A549 (cell line): ENCODE data around the gene NQO1. TPM values are rescaled to one million over a fixed set of nuclear protein-coding genes. Genes with fewer than 3 reads are reported as not detected.

Experiments
- ATAC-seq, 2 experiments: fragments of 200-7000 bp in 1 of 2; fragments of >200 bp in 1 of 2; cut with Nextera tagmentation in 1 of 2; cut with Tn5 transposase in 1 of 2; 3 replicates each; pipeline versions ENCODE4 v1.8.0 to v1.9.1; 2018 to 2020; ENCODE audit warnings: mild to moderate bottlenecking in 1 of 2, moderate library complexity in 1 of 2
- CTCF ChIA-PET: fragments of 300-600 bp; sonication (Branson Sonifier 250); formaldehyde crosslinking; extraction: SDS; loops from one replicate; lab custom pipeline; 2021; ENCODE audit warnings: antibody characterized with exemption, inconsistent platforms; lab: Yijun Ruan, JAX
- POLR2A ChIA-PET: fragments of 350-600 bp; formaldehyde crosslinking; extraction: SDS; loops from one replicate; lab custom pipeline; 2021; ENCODE audit warnings: antibody characterized with exemption, inconsistent platforms; lab: Yijun Ruan, JAX
- DNase-seq, 2 experiments: peaks; one replicate each; pipeline versions ENCODE4 v3.0.0 to v3.0.0-alpha.2; 2011 to 2016; ENCODE audit warnings: low read depth in 1 of 2, low spot score in 1 of 2
- FAIRE-seq: peaks from 2 replicates; lab custom pipeline; 2011; peaks lifted over from hg19 to GRCh38; lab: Jason Lieb, UNC
- H3K27ac ChIP-seq, 2 experiments: fragments of >200 bp; sonication (Bioruptor Twin); formaldehyde crosslinking; 3 replicates each; pipeline ENCODE4 v1.5.1; 2016 to 2017
- H3K4me1 ChIP-seq: fragments of >200 bp; sonication (Bioruptor Twin); formaldehyde crosslinking; 3 replicates; pipeline ENCODE4 v1.6.1; 2016
- H3K4me2 ChIP-seq: fragments of >200 bp; sonication (Bioruptor Twin); formaldehyde crosslinking; 3 replicates; pipeline ENCODE4 v1.6.1; 2016
- H3K4me3 ChIP-seq: fragments of >200 bp; sonication (Bioruptor Twin); formaldehyde crosslinking; 3 replicates; pipeline ENCODE4 v1.5.1; 2016
- H3K9me3 ChIP-seq: fragments of >200 bp; sonication (Bioruptor Twin); formaldehyde crosslinking; 3 replicates; pipeline ENCODE4 v1.6.1; 2016
- BHLHE40 ChIP-seq: IDR thresholded peaks from 2 replicates; pipeline ENCODE4 v1.6.1; 2012; ENCODE audit warnings: low read depth, low read length, inconsistent platforms
- CBX8 ChIP-seq: fragments of 200-600 bp; sonication (generic); IDR thresholded peaks from 2 replicates; pipeline ENCODE4 v1.6.1; 2016
- GATA3 ChIP-seq: IDR thresholded peaks from 2 replicates; pipeline ENCODE4 v1.6.1; 2012; ENCODE audit warnings: borderline replicate concordance
- HEYL ChIP-seq: fragments of 250-450 bp; sonication (Bioruptor Pico); IDR thresholded peaks from 2 replicates; pipeline ENCODE4 v1.8.0; 2021; ENCODE audit warnings: mild to moderate bottlenecking, moderate library complexity
- HOXA7 ChIP-seq: fragments of 250-450 bp; sonication (Bioruptor Pico); IDR thresholded peaks from 2 replicates; pipeline ENCODE4 v1.5.0; 2020; ENCODE audit warnings: mild to moderate bottlenecking, moderate library complexity
- HOXB5 ChIP-seq: fragments of 250-450 bp; sonication (Bioruptor Pico); IDR thresholded peaks from 2 replicates; pipeline ENCODE4 v1.5.0; 2020; ENCODE audit warnings: mild to moderate bottlenecking, moderate library complexity
- MAFK ChIP-seq: fragments of 450-650 bp; IDR thresholded peaks from 2 replicates; pipeline ENCODE4 v1.6.1; 2014; ENCODE audit not compliant: partially characterized antibody
- MAZ ChIP-seq: fragments of 150-350 bp; IDR thresholded peaks from 2 replicates; pipeline ENCODE4 v1.6.1; 2014; ENCODE audit warnings: antibody characterized with exemption, low read depth, low read length, borderline replicate concordance
- NFE2L2 ChIP-seq: fragments of 150-350 bp; conservative IDR thresholded peaks from 2 replicates; pipeline ENCODE4 v1.6.1; 2014; ENCODE audit warnings: low read length
- PHF8 ChIP-seq: fragments of 200-600 bp; sonication (generic); IDR thresholded peaks from 2 replicates; pipeline ENCODE4 v1.6.1; 2016; ENCODE audit warnings: low read depth, mild to moderate bottlenecking, antibody characterized with exemption, moderate library complexity, borderline replicate concordance
- RNF2 ChIP-seq: fragments of 200-600 bp; sonication (generic); IDR thresholded peaks from 2 replicates; pipeline ENCODE4 v1.6.1; 2016; ENCODE audit warnings: low read depth, mild to moderate bottlenecking, antibody characterized with exemption, moderate library complexity, borderline replicate concordance
- SMC3 ChIP-seq: fragments of >200 bp; sonication (Bioruptor Twin); formaldehyde crosslinking; IDR thresholded peaks from 3 replicates; pipeline ENCODE4 v1.6.1; 2018; ENCODE audit warnings: inconsistent platforms
- SREBF2 ChIP-seq: fragments of 450-650 bp; IDR thresholded peaks from 2 replicates; pipeline ENCODE4 v1.6.1; 2014; ENCODE audit warnings: mild to moderate bottlenecking, moderate library complexity
- TP53 ChIP-seq: fragments of 250-450 bp; sonication (Bioruptor Pico); IDR thresholded peaks from 2 replicates; pipeline ENCODE4 v1.5.0; 2021; ENCODE audit warnings: mild to moderate bottlenecking, moderate library complexity
- ZFP36 ChIP-seq: fragments of 450-650 bp; IDR thresholded peaks from 2 replicates; pipeline ENCODE4 v1.6.1; 2014; ENCODE audit warnings: borderline replicate concordance; ENCODE audit not compliant: partially characterized antibody
- ZSCAN20 ChIP-seq: fragments of 250-450 bp; sonication (Bioruptor Pico); IDR thresholded peaks from 2 replicates; pipeline ENCODE4 v1.8.0; 2022; ENCODE audit warnings: mild to moderate bottlenecking, moderate library complexity
- WGBS: methylation state at CpG from one replicate; pipeline ENCODE4 v1.1.6; 2017; ENCODE audit errors: missing lambda C conversion rate; 5-methylcytosine and 5-hydroxymethylcytosine counted together
- polyA plus RNA-seq, 4 experiments: library from polyadenylated mRNA; depleted of rRNA in 3 of 4; stranded (reverse); fragments of >200 nt; fragmentation: RNase III in 1 of 4; extraction: RNeasy Plus Mini Kit Qiagen cat#74134 plus additional on column Dnase treatment in 1 of 4; gene quantifications; 2 replicates in 3 of 4; 3 replicates in 1 of 4; pipeline ENCODE4 v1.2.3, GENCODE V29; 2011 to 2017
- TF ChIP-seq, protein P1 (sequence below): fragments of 200-600 bp; sonication (generic); IDR thresholded peaks from 2 replicates; pipeline ENCODE4 v1.6.1; 2016; ENCODE audit warnings: antibody characterized with exemption, mild to moderate bottlenecking, moderate library complexity
- TF ChIP-seq, protein P2 (sequence below): IDR thresholded peaks from 2 replicates; pipeline ENCODE4 v1.6.1; 2012; ENCODE audit warnings: low read depth, borderline replicate concordance
- TF ChIP-seq, protein P3 (sequence below): IDR thresholded peaks from 2 replicates; pipeline ENCODE4 v1.6.1; 2012
- TF ChIP-seq, protein P4 (sequence below): fragments of 150-350 bp; IDR thresholded peaks from 2 replicates; pipeline ENCODE4 v1.6.1; 2014; ENCODE audit warnings: low read depth, mild to moderate bottlenecking, low read length

Gene NQO1
- polyA plus RNA-seq, 2 of the 4 experiments (the other 2 are of a cell fraction): 1,834 to 2,775 TPM

DNA sequence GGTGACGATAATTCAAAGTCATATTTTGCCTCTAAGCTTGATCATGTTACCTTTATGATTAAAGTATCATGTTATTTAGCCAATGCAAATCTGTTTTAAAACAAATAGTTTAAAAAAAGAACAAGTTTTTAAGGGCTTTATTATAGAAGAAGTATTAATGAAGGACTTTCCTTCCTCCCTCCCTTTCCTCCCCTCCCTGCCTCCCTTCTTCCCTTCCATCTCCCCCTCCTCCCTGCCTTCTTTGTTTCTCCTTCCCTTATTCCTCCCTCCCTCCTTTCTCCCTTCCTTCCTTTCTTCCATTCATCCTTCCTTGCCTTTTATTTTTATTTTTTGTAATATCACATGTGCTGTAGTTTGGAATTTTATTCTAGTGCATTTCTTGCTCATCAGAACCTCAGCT lies 26.4 kb downstream of the NQO1 start:
- no peak for FAIRE-seq
- no peak overlapping the region for H3K4me3 ChIP-seq
- no peak for TF ChIP-seq ZSCAN20 (CRISPR knock-in tag)
- TF ChIP-seq, protein P1, sequence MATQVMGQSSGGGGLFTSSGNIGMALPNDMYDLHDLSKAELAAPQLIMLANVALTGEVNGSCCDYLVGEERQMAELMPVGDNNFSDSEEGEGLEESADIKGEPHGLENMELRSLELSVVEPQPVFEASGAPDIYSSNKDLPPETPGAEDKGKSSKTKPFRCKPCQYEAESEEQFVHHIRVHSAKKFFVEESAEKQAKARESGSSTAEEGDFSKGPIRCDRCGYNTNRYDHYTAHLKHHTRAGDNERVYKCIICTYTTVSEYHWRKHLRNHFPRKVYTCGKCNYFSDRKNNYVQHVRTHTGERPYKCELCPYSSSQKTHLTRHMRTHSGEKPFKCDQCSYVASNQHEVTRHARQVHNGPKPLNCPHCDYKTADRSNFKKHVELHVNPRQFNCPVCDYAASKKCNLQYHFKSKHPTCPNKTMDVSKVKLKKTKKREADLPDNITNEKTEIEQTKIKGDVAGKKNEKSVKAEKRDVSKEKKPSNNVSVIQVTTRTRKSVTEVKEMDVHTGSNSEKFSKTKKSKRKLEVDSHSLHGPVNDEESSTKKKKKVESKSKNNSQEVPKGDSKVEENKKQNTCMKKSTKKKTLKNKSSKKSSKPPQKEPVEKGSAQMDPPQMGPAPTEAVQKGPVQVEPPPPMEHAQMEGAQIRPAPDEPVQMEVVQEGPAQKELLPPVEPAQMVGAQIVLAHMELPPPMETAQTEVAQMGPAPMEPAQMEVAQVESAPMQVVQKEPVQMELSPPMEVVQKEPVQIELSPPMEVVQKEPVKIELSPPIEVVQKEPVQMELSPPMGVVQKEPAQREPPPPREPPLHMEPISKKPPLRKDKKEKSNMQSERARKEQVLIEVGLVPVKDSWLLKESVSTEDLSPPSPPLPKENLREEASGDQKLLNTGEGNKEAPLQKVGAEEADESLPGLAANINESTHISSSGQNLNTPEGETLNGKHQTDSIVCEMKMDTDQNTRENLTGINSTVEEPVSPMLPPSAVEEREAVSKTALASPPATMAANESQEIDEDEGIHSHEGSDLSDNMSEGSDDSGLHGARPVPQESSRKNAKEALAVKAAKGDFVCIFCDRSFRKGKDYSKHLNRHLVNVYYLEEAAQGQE: no peak
- TF ChIP-seq, all 56 proteins: peak for 0
- no peak overlapping the region for H3K27ac ChIP-seq
- WGBS: 100% methylated on average over 1 of the region's 1 CpG
- POLR2A ChIA-PET: no interaction called here
- DNase-seq (no peak), ATAC-seq (no peak)
- peaks cover 29% of the 10 kb centered on the region for H3K4me1 ChIP-seq
- H3K4me2 ChIP-seq: no peak overlapping the region
- H3K9me3 ChIP-seq: no peaks in the 10 kb centered on the region
- CTCF ChIA-PET: interaction anchor here (0.6 to 2.7 kb wide), 5 partner anchors 10 to 950 kb away, joined by 3 to 9 read pairs (median 4); partner anchors contain the start of gene NOB1

DNA sequence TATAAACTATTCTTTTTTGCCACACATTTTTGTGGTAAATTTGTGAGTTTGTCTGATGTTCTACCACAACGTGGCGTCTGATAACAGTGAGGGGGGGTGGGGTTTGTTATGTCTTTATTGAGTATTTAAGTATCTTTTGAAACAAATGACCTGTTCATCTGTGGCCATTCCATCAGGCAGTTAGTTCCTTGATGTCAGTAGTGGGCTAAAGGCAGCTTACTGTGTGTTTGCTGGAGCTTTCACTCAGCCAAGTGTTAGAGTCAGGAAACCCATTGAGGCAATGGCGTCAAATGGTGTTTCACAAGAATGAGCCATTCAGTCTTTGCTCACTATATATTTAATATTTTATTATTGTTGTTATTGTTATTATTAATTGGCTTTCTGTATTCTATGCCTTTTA lies 28.0 kb downstream of the NQO1 start:
- no peak overlapping the region for H3K4me2 ChIP-seq
- ATAC-seq: no peak
- H3K9me3 ChIP-seq: no peaks in the 10 kb centered on the region
- no peak overlapping the region for H3K4me3 ChIP-seq
- WGBS: 90% methylated on average over 3 of the region's 3 CpGs
- CTCF ChIA-PET: interaction anchor here (0.9 to 2.6 kb wide), 3 partner anchors 12 to 302 kb away, joined by 3 to 9 read pairs (median 6); no protein-coding TSS in a partner anchor
- H3K4me1 ChIP-seq: peaks cover 16% of the 10 kb centered on the region
- TF ChIP-seq NFE2L2 (no peak), SMC3 (no peak), GATA3 (no peak), ZSCAN20 (CRISPR knock-in tag) (no peak), ZFP36 (no peak), BHLHE40 (no peak), MAFK (no peak), MAZ (no peak), CBX8 (no peak), RNF2 (no peak), HOXB5 (CRISPR knock-in tag) (no peak), TP53 (no peak), HOXA7 (CRISPR knock-in tag) (no peak), SREBF2 (no peak), HEYL (CRISPR knock-in tag) (no peak), PHF8 (no peak)
- TF ChIP-seq, protein P2, sequence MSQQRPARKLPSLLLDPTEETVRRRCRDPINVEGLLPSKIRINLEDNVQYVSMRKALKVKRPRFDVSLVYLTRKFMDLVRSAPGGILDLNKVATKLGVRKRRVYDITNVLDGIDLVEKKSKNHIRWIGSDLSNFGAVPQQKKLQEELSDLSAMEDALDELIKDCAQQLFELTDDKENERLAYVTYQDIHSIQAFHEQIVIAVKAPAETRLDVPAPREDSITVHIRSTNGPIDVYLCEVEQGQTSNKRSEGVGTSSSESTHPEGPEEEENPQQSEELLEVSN: no peak
- TF ChIP-seq, protein P3, sequence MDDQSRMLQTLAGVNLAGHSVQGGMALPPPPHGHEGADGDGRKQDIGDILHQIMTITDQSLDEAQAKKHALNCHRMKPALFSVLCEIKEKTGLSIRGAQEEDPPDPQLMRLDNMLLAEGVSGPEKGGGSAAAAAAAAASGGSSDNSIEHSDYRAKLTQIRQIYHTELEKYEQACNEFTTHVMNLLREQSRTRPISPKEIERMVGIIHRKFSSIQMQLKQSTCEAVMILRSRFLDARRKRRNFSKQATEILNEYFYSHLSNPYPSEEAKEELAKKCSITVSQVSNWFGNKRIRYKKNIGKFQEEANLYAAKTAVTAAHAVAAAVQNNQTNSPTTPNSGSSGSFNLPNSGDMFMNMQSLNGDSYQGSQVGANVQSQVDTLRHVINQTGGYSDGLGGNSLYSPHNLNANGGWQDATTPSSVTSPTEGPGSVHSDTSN: no peak
- TF ChIP-seq, protein P4, sequence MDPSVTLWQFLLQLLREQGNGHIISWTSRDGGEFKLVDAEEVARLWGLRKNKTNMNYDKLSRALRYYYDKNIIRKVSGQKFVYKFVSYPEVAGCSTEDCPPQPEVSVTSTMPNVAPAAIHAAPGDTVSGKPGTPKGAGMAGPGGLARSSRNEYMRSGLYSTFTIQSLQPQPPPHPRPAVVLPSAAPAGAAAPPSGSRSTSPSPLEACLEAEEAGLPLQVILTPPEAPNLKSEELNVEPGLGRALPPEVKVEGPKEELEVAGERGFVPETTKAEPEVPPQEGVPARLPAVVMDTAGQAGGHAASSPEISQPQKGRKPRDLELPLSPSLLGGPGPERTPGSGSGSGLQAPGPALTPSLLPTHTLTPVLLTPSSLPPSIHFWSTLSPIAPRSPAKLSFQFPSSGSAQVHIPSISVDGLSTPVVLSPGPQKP: no peak
- TF ChIP-seq, protein P1: no peak
- no peak for FAIRE-seq
- no peak overlapping the region for H3K27ac ChIP-seq
- no peak for DNase-seq
- POLR2A ChIA-PET: no interaction called here
